Liver (tissue), 9 donors: ENCODE measurements around the gene ZSCAN30. TPM values are rescaled to one million over a fixed set of nuclear protein-coding genes. Genes with fewer than 3 reads are reported as not detected.

Experiments
- DNase-seq: peaks from one replicate; pipeline ENCODE4 v3.0.0-alpha.2; 2017; ENCODE audit warnings: low spot score
- H3K27ac ChIP-seq, 2 donors: one replicate each; pipeline ENCODE4 v1.7.0; 2013; ENCODE audit warnings: inconsistent platforms in 2 of 2, low read length in 2 of 2, control low read depth in 1 of 2, low read depth in 1 of 2, mild to moderate bottlenecking in 1 of 2
- H3K27me3 ChIP-seq, 4 donors: one replicate each; pipeline versions ENCODE4 v1.6.1 to v1.7.0; 2013; ENCODE audit warnings: low read length in 3 of 4, inconsistent platforms in 1 of 4, mild to moderate bottlenecking in 1 of 4, moderate library complexity in 1 of 4; ENCODE audit not compliant: control insufficient read depth in 4 of 4, insufficient read depth in 4 of 4
- H3K36me3 ChIP-seq, 4 donors: one replicate each; pipeline versions ENCODE4 v1.6.1 to v1.7.0; 2013; ENCODE audit warnings: low read length in 3 of 4, mild to moderate bottlenecking in 3 of 4, low read depth in 1 of 4, moderate library complexity in 1 of 4; ENCODE audit not compliant: control insufficient read depth in 4 of 4, insufficient read depth in 3 of 4
- H3K4me1 ChIP-seq, 4 donors: one replicate each; pipeline versions ENCODE4 v1.6.1 to v1.7.0; 2013; ENCODE audit warnings: low read length in 3 of 4, mild to moderate bottlenecking in 3 of 4, moderate library complexity in 1 of 4; ENCODE audit not compliant: control insufficient read depth in 4 of 4, insufficient read depth in 4 of 4
- H3K4me3 ChIP-seq, 3 donors: one replicate each; pipeline versions ENCODE4 v1.6.1 to v1.7.0; 2013; ENCODE audit warnings: low read length in 3 of 3, control low read depth in 1 of 3, low read depth in 1 of 3, mild to moderate bottlenecking in 1 of 3
- H3K9ac ChIP-seq, 2 donors: one replicate each; pipeline ENCODE4 v1.7.0; 2013; ENCODE audit warnings: low read length in 2 of 2, mild to moderate bottlenecking in 2 of 2, moderate library complexity in 2 of 2, control low read depth in 1 of 2, low read depth in 1 of 2
- H3K9me3 ChIP-seq, 4 donors: one replicate each; pipeline versions ENCODE4 v1.6.1 to v1.7.0; 2013; ENCODE audit warnings: low read length in 3 of 4; ENCODE audit not compliant: control insufficient read depth in 4 of 4
- ATF3 ChIP-seq: IDR thresholded peaks from 2 replicates; pipeline ENCODE4 v1.6.1; 2016; ENCODE audit warnings: antibody characterized with exemption
- CTCF ChIP-seq: fragments of 150-350 bp; IDR thresholded peaks from 2 replicates; pipeline ENCODE4 v1.5.1; 2017; ENCODE audit warnings: improper control_type of control experiment, low read depth, low read length; ENCODE audit not compliant: missing input control
- EGR1 ChIP-seq, 2 donors: IDR thresholded peaks; 2 replicates each; pipeline ENCODE4 v1.6.1; 2016 to 2018; ENCODE audit warnings: antibody characterized with exemption in 2 of 2, low read depth in 2 of 2
- FOXA2 ChIP-seq: IDR thresholded peaks from 2 replicates; pipeline ENCODE4 v1.6.1; 2016; ENCODE audit warnings: antibody characterized with exemption
- GABPA ChIP-seq, 2 donors: IDR thresholded peaks in 1 of 2; conservative IDR thresholded peaks in 1 of 2; 2 replicates each; pipeline ENCODE4 v1.6.1; 2016; ENCODE audit warnings: antibody characterized with exemption in 2 of 2, mild to moderate bottlenecking in 1 of 2, moderate library complexity in 1 of 2
- HNF4A ChIP-seq, 2 donors: conservative IDR thresholded peaks; 2 replicates each; pipeline ENCODE4 v1.6.1; 2016; ENCODE audit warnings: antibody characterized with exemption in 2 of 2, mild to moderate bottlenecking in 2 of 2
- HNF4G ChIP-seq: IDR thresholded peaks from 2 replicates; pipeline ENCODE4 v1.6.1; 2016; ENCODE audit warnings: antibody characterized with exemption
- JUND ChIP-seq, 2 donors: IDR thresholded peaks; 2 replicates each; pipeline ENCODE4 v1.6.1; 2016; ENCODE audit warnings: antibody characterized with exemption in 2 of 2
- MAX ChIP-seq: IDR thresholded peaks from 2 replicates; pipeline ENCODE4 v1.6.1; 2016; ENCODE audit warnings: antibody characterized with exemption
- NR2F2 ChIP-seq: IDR thresholded peaks from 2 replicates; pipeline ENCODE4 v1.6.1; 2016; ENCODE audit warnings: antibody characterized with exemption
- RAD21 ChIP-seq, 2 donors: IDR thresholded peaks; 2 replicates each; pipeline ENCODE4 v1.6.1; 2016; ENCODE audit warnings: antibody characterized with exemption in 2 of 2, mild to moderate bottlenecking in 2 of 2
- REST ChIP-seq: IDR thresholded peaks from 2 replicates; pipeline ENCODE4 v1.6.1; 2016; ENCODE audit warnings: antibody characterized with exemption, mild to moderate bottlenecking
- RXRA ChIP-seq, 2 donors: IDR thresholded peaks; 2 replicates each; pipeline ENCODE4 v1.6.1; 2017 to 2018; ENCODE audit warnings: antibody characterized with exemption in 2 of 2, mild to moderate bottlenecking in 1 of 2
- SP1 ChIP-seq: IDR thresholded peaks from 2 replicates; pipeline ENCODE4 v1.6.1; 2018; ENCODE audit warnings: antibody characterized with exemption, mild to moderate bottlenecking
- TAF1 ChIP-seq: conservative IDR thresholded peaks from 2 replicates; pipeline ENCODE4 v1.6.1; 2016; ENCODE audit warnings: antibody characterized with exemption, mild to moderate bottlenecking
- YY1 ChIP-seq: IDR thresholded peaks from 2 replicates; pipeline ENCODE4 v1.6.1; 2016; ENCODE audit warnings: antibody characterized with exemption, mild to moderate bottlenecking
- ZBTB33 ChIP-seq: IDR thresholded peaks from 2 replicates; pipeline ENCODE4 v1.6.1; 2016; ENCODE audit warnings: antibody characterized with exemption
- WGBS: extraction: QIAGEN DNeasy Blood & Tissue Kit; methylation state at CpG from one replicate; pipeline ENCODE4 v1.1.7; 2013; 5-methylcytosine and 5-hydroxymethylcytosine counted together
- polyA plus RNA-seq, 2 donors: library from polyadenylated mRNA; stranded (reverse) in 1 of 2; unstranded in 1 of 2; fragments of 200-250 nt in 1 of 2; fragments of >200 nt in 1 of 2; fragmentation: Nextera tagmentation in 1 of 2; extraction: Ambion mirVana in 1 of 2; gene quantifications; one replicate each; pipeline versions ENCODE4 v1.2.1 to v1.2.3, GENCODE V29; 2013 to 2015
- total RNA-seq, 2 donors: library from RNA; depleted of rRNA; stranded (reverse); fragments of >200 nt; gene quantifications; one replicate each; pipeline ENCODE4 v1.2.3, GENCODE V29; 2014
- donor health status: healthy.
- donor health status: healthy.
- donor health status: healthy.
- donor health status: healthy.
- donor health status: healthy.

The ZSCAN30 gene
- total and polyA plus RNA-seq, 4 donors, result 2.3 to 10.4 (median 5.6) TPM

GRCh38 chr18:35278969-35279368, 11.1 kb downstream of the ZSCAN30 start:
- H3K27me3 ChIP-seq, result no peaks in the 10 kb centered on the region
- H3K27ac ChIP-seq, result no peak overlapping the region
- no peak overlapping the region for H3K4me3 ChIP-seq
- TF ChIP-seq REST (no peak), FOXA2 (no peak), HNF4A (conservative IDR thresholded peaks at IDR 0.05) (no peak), CTCF (no peak), HNF4G (no peak), MAX (no peak), ATF3 (no peak), JUND (IDR thresholded peaks at IDR 0.05) (no peak), ZBTB33 (no peak), YY1 (no peak), TAF1 (no peak), EGR1 (IDR thresholded peaks at IDR 0.05; ENCODE audit: low read depth in 2 of 2) (no peak), RAD21 (IDR thresholded peaks at IDR 0.05) (no peak), SP1 (no peak), NR2F2 (no peak), GABPA (IDR thresholded peaks at IDR 0.05 in 1 of 2, conservative IDR thresholded peaks at IDR 0.05 in 1 of 2) (no peak)
- no peaks in the 10 kb centered on the region for H3K4me1 ChIP-seq
- no peak overlapping the region for H3K9ac ChIP-seq
- H3K36me3 ChIP-seq, result peaks cover 0 to 7% (median 4%) of the 10 kb centered on the region in 4 donors
- H3K9me3 ChIP-seq, result peaks cover 0 to 10% (median 2%) of the 10 kb centered on the region in 4 donors
- DNase-seq, result no peak

- 92% methylated on average over 1 of the region's 1 CpG for WGBS
- DNase-seq, result no peak
- no peak for TF ChIP-seq MAX
- TF ChIP-seq RXRA (IDR thresholded peaks at IDR 0.05), result no peak
- TF ChIP-seq HNF4G, result no peak
- TF ChIP-seq REST, result no peak
- TF ChIP-seq HNF4A (conservative IDR thresholded peaks at IDR 0.05), result no peak
- no peak for TF ChIP-seq ATF3
- no peak for TF ChIP-seq SP1
- no peak for TF ChIP-seq ZBTB33
- no peak for TF ChIP-seq FOXA2
These were observed 11.9 kb downstream of the ZSCAN30 start for GRCh38 chr18:35278085-35278484.

More at GRCh38 chr18:35278085-35278484, 11.9 kb downstream of the ZSCAN30 start:
- Histone ChIP-seq H3K27ac (no peak overlapping the region), H3K9ac (no peak overlapping the region), H3K27me3 (no peaks in the 10 kb centered on the region), H3K4me3 (no peak overlapping the region), H3K4me1 (no peaks in the 10 kb centered on the region), H3K36me3 (peaks cover 0 to 1% (median 0%) of the 10 kb centered on the region in 4 donors), H3K9me3 (peaks cover 0 to 10% (median 2%) of the 10 kb centered on the region in 4 donors)
